GM12872 (cell line): ENCODE data around the gene SIGLEC12.

Experiments
- TF ChIP-seq, protein P1 (sequence below): IDR thresholded peaks from 3 replicates; pipeline ENCODE4 v1.5.1; 2011; ENCODE audit warnings: low read depth, mild to moderate bottlenecking, low read length, moderate library complexity; ENCODE audit not compliant: insufficient read depth

SIGLEC12 gene

DNA sequence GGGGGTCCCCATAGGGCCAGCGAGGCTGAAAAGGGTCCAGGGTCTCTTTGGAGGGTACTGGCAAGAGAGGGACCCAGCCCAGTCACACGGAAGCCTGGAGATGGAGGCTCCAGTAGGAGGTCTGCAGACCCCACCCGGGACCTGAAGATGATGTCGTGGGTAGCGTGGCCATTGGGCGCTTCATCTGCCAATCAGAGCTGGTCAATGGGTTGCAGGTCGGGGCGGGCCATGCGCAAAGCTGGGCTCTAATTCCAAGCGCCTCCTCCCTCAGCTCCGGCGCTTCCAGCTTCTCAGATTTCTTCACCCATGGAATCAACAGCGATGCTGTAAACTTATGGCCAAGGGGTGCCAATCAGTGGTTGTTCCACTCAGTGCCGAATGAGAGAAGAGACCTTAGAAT is 10.9 kb downstream of the SIGLEC12 start:
- TF ChIP-seq, protein P1, sequence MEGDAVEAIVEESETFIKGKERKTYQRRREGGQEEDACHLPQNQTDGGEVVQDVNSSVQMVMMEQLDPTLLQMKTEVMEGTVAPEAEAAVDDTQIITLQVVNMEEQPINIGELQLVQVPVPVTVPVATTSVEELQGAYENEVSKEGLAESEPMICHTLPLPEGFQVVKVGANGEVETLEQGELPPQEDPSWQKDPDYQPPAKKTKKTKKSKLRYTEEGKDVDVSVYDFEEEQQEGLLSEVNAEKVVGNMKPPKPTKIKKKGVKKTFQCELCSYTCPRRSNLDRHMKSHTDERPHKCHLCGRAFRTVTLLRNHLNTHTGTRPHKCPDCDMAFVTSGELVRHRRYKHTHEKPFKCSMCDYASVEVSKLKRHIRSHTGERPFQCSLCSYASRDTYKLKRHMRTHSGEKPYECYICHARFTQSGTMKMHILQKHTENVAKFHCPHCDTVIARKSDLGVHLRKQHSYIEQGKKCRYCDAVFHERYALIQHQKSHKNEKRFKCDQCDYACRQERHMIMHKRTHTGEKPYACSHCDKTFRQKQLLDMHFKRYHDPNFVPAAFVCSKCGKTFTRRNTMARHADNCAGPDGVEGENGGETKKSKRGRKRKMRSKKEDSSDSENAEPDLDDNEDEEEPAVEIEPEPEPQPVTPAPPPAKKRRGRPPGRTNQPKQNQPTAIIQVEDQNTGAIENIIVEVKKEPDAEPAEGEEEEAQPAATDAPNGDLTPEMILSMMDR = no peak

DNA sequence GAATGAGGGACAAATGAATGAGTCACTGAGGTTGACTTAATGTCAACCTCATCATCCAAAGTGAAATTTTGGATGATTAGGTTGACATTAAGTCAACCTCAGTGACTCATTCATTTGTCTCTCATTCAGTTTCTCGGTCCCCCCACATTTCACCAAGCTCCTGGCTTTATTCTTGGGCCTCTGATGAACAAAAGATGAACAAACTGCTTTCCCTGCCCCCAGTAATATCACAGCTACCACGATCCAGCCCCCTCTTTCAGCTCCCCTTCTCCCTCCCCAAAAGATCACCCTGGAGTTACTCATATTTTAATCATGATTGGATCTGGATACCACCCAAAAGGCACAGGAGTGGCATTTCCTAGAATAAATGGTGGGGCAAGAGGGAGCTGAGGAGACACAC is 12.5 kb downstream of the SIGLEC12 start:
- TF ChIP-seq, protein P1 = no peak

DNA sequence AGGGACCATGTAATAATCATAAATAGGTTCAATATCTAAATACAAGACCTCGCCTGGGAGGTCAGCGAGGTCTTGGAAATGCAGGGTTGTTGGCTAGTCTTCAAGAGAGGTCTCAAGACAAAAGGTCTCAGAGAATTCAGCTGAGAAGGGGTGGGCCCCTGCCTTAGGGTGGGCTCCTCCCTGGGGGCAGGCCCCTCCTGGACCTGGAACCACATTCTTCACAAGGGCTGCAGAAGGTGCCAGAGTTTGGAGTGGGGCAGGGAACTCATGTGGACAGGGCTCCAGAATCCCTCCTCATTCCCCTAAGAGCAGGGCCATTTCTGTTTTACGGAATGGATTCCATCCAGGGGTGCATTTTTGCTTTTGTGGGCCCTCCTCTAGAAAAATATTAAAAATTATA is 13.1 kb downstream of the SIGLEC12 start:
- TF ChIP-seq, protein P1 = no peak

DNA sequence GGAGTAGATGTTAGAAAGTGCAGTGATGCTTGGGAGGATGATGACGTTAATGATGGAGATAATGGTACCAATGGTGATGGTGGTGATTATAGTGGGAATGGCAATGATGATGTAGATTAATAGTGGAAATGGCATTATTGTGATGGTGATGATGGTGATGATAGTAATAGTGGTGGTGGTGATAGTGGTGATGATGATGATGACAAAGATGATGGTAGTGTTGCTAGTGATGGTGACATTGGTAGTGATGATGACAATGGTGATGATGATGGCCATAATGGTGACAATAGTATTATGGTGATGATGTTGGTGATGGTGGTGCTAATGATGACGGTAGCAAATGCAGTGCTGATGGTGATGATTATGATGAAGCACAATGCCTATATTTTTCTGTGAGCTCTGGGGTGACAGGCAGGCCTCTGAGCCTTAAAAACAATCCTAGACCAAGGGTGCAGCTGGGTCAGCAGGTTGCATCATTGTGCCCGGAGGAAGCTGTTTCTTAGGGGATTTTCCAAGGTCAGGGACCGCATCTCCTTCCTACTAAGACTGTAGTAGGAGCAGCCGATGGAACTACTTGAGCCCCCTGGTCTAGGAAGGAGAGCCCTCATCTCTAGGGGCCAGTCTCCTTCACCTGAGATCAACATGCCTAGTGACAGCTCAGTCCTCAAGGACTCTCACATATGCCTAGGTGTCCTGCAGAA is 15.5 kb downstream of the SIGLEC12 start:
- TF ChIP-seq, protein P1 = no peak

DNA sequence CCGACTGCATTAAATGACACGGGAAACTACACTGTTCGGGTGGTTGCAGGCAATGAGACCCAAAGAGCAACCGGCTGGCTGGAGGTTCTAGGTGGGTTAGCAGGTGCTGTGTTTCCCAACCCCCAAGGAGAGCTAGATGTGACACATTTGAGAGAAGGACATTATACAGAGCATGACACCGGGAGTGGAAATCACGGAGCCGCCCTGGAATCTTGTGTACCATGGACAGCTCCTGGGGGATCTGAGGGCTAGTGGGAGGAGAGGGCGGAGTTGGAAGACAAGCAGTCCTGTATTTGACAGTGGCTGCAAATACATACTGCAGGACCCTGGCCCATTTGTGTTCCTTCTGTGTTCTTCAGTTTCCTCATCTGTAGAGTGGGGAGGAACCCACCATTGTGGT is 21.0 kb downstream of the SIGLEC12 start:
- TF ChIP-seq, protein P1 = no peak

GRCh38 chr19:51479531-51480331 is 21.9 kb downstream of the SIGLEC12 start:
- TF ChIP-seq, protein P1 = no peak

DNA sequence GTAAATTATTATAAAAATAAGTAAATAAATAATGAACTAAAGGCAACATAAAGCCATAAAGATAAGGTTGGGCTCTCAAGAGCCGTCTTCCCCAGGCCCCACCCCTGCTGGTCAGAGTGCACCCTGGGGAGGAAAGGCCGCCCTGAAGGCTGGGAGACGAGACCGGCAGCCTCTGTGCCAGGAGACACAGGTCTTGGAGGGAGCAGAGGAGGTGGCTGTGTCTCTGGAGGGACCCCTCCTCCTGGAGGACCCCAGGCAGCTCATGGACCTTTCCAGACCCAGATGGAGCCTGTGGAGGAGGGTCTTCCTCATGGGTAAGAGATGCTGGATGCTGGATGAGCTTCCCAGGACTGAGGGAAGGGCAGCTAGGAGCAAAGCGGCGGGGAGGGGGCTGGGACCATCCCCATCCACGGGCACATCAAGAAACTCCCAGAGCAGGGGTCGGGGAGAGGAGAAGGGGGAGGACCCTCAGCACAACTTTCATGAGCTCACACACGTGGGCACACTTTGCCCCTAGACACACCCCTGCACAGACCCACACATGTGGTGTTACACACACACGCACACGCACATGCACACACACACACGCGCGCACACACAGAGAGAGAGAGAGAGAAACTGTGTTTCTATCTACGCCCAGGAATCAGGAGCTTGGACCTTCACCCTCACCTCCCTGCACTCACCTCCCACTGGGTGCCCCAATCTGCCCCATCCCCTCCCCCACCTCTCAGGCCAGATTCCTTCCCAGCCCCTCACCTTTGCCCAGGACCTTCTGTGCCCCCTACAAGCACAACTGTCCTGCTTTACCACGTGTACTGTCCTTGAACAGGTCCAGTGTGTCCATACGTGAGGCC is 23.0 kb downstream of the SIGLEC12 start, which contains the start of gene CEACAM18:
CEACAM18 (plus strand) TSS at position 159 of the 854 bp plus-strand sequence.
- TF ChIP-seq, protein P1 = no peak
